IMR-90 (cell line): Measurements from ENCODE around the gene IL22RA1. TPM values are rescaled to one million over a fixed set of nuclear protein-coding genes. Genes with fewer than 3 reads are reported as not detected.

Experiments used
- ATAC-seq: fragments of 200-7000 bp; cut with Tn5 transposase; 2 replicates; pipeline ENCODE4 v1.9.1; 2020; ENCODE audit warnings: low read depth, mild to moderate bottlenecking, moderate library complexity
- BruUV-seq: library from RNA; stranded (reverse); fragments of 400-500 nt; replicated peaks from 2 replicates; lab custom pipeline; 2021; lab: Mats Ljungman, UMichigan
- CTCF ChIA-PET: fragments of 300-600 bp; formaldehyde crosslinking; extraction: SDS; loops from one replicate; lab custom pipeline; 2021; ENCODE audit warnings: antibody characterized with exemption; lab: Yijun Ruan, JAX
- POLR2A ChIA-PET: fragments of 300-600 bp; sonication (Branson Sonifier 250); formaldehyde crosslinking; loops from one replicate; lab custom pipeline; 2022; ENCODE audit warnings: antibody characterized with exemption; ENCODE audit not compliant: unreplicated experiment; lab: Charles Lee
- DNase-seq: peaks from one replicate; pipeline ENCODE4 v3.0.0; 2013
- H2AFZ ChIP-seq: replicated peaks from 2 replicates; pipeline ENCODE3; 2013; ENCODE audit warnings: low read length, mild to moderate bottlenecking; ENCODE audit not compliant: poor library complexity
- H2AK5ac ChIP-seq: 2 replicates; pipeline ENCODE4 v1.6.1; 2013; ENCODE audit warnings: low read depth, low read length, inconsistent platforms
- H2AK9ac ChIP-seq: replicated peaks from 2 replicates; pipeline ENCODE3; 2013; ENCODE audit warnings: mild to moderate bottlenecking, low read depth, low read length, moderate library complexity; ENCODE audit not compliant: poor library complexity
- H2BK120ac ChIP-seq: 2 replicates; pipeline ENCODE4 v1.6.1; 2013; ENCODE audit warnings: low read depth, low read length, inconsistent platforms
- H2BK15ac ChIP-seq: 3 replicates; pipeline ENCODE4 v1.6.1; 2013; ENCODE audit warnings: low read depth, low read length, inconsistent platforms
- H2BK20ac ChIP-seq: 2 replicates; pipeline ENCODE4 v1.6.1; 2013; ENCODE audit warnings: low read depth, mild to moderate bottlenecking, inconsistent platforms, low read length, moderate library complexity
- H2BK5ac ChIP-seq: 2 replicates; pipeline ENCODE4 v1.6.1; 2013; ENCODE audit warnings: mild to moderate bottlenecking, low read depth, low read length, inconsistent platforms; ENCODE audit not compliant: poor library complexity, severe bottlenecking
- H3K14ac ChIP-seq: replicated peaks from 2 replicates; pipeline ENCODE4 v1.6.1; 2013; ENCODE audit warnings: low read depth, low read length, inconsistent platforms
- H3K18ac ChIP-seq: 2 replicates; pipeline ENCODE4 v1.6.1; 2013; ENCODE audit warnings: low read depth, low read length, control low read depth
- H3K23ac ChIP-seq: 2 replicates; pipeline ENCODE4 v1.6.1; 2013; ENCODE audit warnings: low read depth, low read length, inconsistent platforms
- H3K27ac ChIP-seq: 2 replicates; pipeline ENCODE4 v1.5.1; 2013; ENCODE audit warnings: mild to moderate bottlenecking, control low read depth, low read length; ENCODE audit not compliant: insufficient read depth
- H3K27me3 ChIP-seq: 2 replicates; pipeline ENCODE4 v1.6.1; 2013; ENCODE audit warnings: low read length; ENCODE audit not compliant: control insufficient read depth, insufficient read depth
- H3K36me3 ChIP-seq: 2 replicates; pipeline ENCODE4 v1.6.1; 2013; ENCODE audit warnings: low read length, mixed read lengths; ENCODE audit not compliant: control insufficient read depth, insufficient read depth
- H3K4ac ChIP-seq: 2 replicates; pipeline ENCODE4 v1.6.1; 2013; ENCODE audit warnings: low read depth, low read length, inconsistent platforms
- H3K4me1 ChIP-seq: 2 replicates; pipeline ENCODE4 v1.6.1; 2013; ENCODE audit warnings: low read length, mixed read lengths; ENCODE audit not compliant: control insufficient read depth, insufficient read depth
- H3K4me2 ChIP-seq: 2 replicates; pipeline ENCODE4 v1.6.1; 2013; ENCODE audit warnings: low read depth, mild to moderate bottlenecking, control low read depth, low read length, moderate library complexity
- H3K4me3 ChIP-seq: 2 replicates; pipeline ENCODE4 v1.5.1; 2013; ENCODE audit warnings: low read depth, mild to moderate bottlenecking, control low read depth, low read length, moderate library complexity; ENCODE audit not compliant: insufficient read depth
- H3K56ac ChIP-seq: 2 replicates; pipeline ENCODE4 v1.6.1; 2013; ENCODE audit warnings: low read length, inconsistent platforms; ENCODE audit not compliant: insufficient read depth; ENCODE audit errors: extremely low read depth
- H3K79me1 ChIP-seq, 2 experiments: 2 replicates each; pipeline ENCODE4 v1.6.1; 2013; ENCODE audit warnings: low read length in 2 of 2, inconsistent platforms in 1 of 2, low read depth in 1 of 2
- H3K9ac ChIP-seq: 2 replicates; pipeline ENCODE4 v1.6.1; 2013; ENCODE audit warnings: low read depth, low read length, control low read depth
- H3K9me1 ChIP-seq: 2 replicates; pipeline ENCODE4 v1.6.1; 2013; ENCODE audit warnings: low read length, inconsistent platforms; ENCODE audit not compliant: insufficient read depth
- H3K9me3 ChIP-seq: 2 replicates; pipeline ENCODE4 v1.6.1; 2013; ENCODE audit warnings: low read length; ENCODE audit not compliant: control insufficient read depth, insufficient read depth
- H4K20me1 ChIP-seq: 2 replicates; pipeline ENCODE4 v1.6.1; 2013; ENCODE audit warnings: low read length, inconsistent platforms; ENCODE audit not compliant: insufficient read depth
- H4K5ac ChIP-seq: 2 replicates; pipeline ENCODE4 v1.6.1; 2013; ENCODE audit warnings: mild to moderate bottlenecking, low read depth, low read length, control low read depth
- H4K8ac ChIP-seq, 2 experiments: 2 replicates each; pipeline ENCODE4 v1.6.1; 2013; ENCODE audit warnings: low read depth in 2 of 2, low read length in 2 of 2, control low read depth in 1 of 2, inconsistent platforms in 1 of 2
- H4K91ac ChIP-seq: 2 replicates; pipeline ENCODE4 v1.6.1; 2013; ENCODE audit warnings: low read depth, low read length, inconsistent platforms; ENCODE audit not compliant: insufficient read depth
- BHLHE40 ChIP-seq: fragments of 150-350 bp; IDR thresholded peaks from 2 replicates; pipeline ENCODE4 v1.6.1; 2016; ENCODE audit warnings: mild to moderate bottlenecking, low read depth, low read length
- CEBPB ChIP-seq: IDR thresholded peaks from 2 replicates; pipeline ENCODE4 v1.6.1; 2012; ENCODE audit warnings: low read depth, low read length, improper control_type of control experiment
- CHD1 ChIP-seq: IDR thresholded peaks from 2 replicates; pipeline ENCODE4 v1.6.1; 2012; ENCODE audit warnings: low read depth, low read length, improper control_type of control experiment
- CTCF ChIP-seq: conservative IDR thresholded peaks from 2 replicates; pipeline ENCODE4 v1.5.1; 2012; ENCODE audit warnings: mild to moderate bottlenecking, low read depth, low read length, improper control_type of control experiment
- ELK1 ChIP-seq: fragments of 150-350 bp; IDR thresholded peaks from 2 replicates; pipeline ENCODE4 v1.6.1; 2016; ENCODE audit warnings: low read depth, mild to moderate bottlenecking, low read length, moderate library complexity, borderline replicate concordance
- FOS ChIP-seq: fragments of 150-350 bp; IDR thresholded peaks from 2 replicates; pipeline ENCODE4 v1.6.1; 2016; ENCODE audit warnings: low read depth, low read length
- MAFK ChIP-seq: IDR thresholded peaks from 2 replicates; pipeline ENCODE4 v1.6.1; 2012; ENCODE audit warnings: low read depth, low read length, improper control_type of control experiment
- MAZ ChIP-seq: IDR thresholded peaks from 2 replicates; pipeline ENCODE4 v1.6.1; 2012; ENCODE audit warnings: low read depth, mild to moderate bottlenecking, low read length, improper control_type of control experiment, moderate library complexity, borderline replicate concordance
- NFE2L2 ChIP-seq: fragments of 150-350 bp; IDR thresholded peaks from 2 replicates; pipeline ENCODE4 v1.6.1; 2016; ENCODE audit warnings: low read depth, mild to moderate bottlenecking, low read length
- POLR2A ChIP-seq: IDR thresholded peaks from 2 replicates; pipeline ENCODE4 v1.6.1; 2012; ENCODE audit warnings: mild to moderate bottlenecking, low read depth, low read length
- RAD21 ChIP-seq: IDR thresholded peaks from 2 replicates; pipeline ENCODE4 v1.6.1; 2012; ENCODE audit warnings: low read length, improper control_type of control experiment
- RCOR1 ChIP-seq: IDR thresholded peaks from 2 replicates; pipeline ENCODE4 v1.6.1; 2012; ENCODE audit warnings: mild to moderate bottlenecking, low read length, improper control_type of control experiment; ENCODE audit not compliant: insufficient replicate concordance
- RFX5 ChIP-seq: IDR thresholded peaks from 2 replicates; pipeline ENCODE4 v1.8.0; 2012; ENCODE audit warnings: low read depth, mild to moderate bottlenecking, low read length, moderate library complexity
- SMC3 ChIP-seq: fragments of 150-350 bp; IDR thresholded peaks from 2 replicates; pipeline ENCODE4 v1.6.1; 2016; ENCODE audit warnings: low read depth, mild to moderate bottlenecking, antibody characterized with exemption, low read length, moderate library complexity
- USF2 ChIP-seq: fragments of 150-350 bp; IDR thresholded peaks from 2 replicates; pipeline ENCODE4 v1.6.1; 2017; ENCODE audit warnings: mild to moderate bottlenecking, antibody characterized with exemption, low read length, low read depth
- WGBS, 2 experiments: methylation state at CpG; one replicate each; pipeline versions ENCODE4 v1.1.5 to v1.1.7; 2013; ENCODE audit warnings: missing lambda C conversion rate in 2 of 2; ENCODE audit not compliant: insufficient read length in 1 of 2; ENCODE audit errors: extremely low coverage in 2 of 2; 5-methylcytosine and 5-hydroxymethylcytosine counted together
- dilution Hi-C: fragments of 300-500 bp; cut with HindIII; formaldehyde crosslinking; loops from one replicate; pipeline ENCODE4 v1.14.3; 2018; ENCODE audit warnings: low sequenced_read_pairs; ENCODE audit not compliant: unreplicated experiment
- in situ Hi-C: fragments of 300-500 bp; cut with MboI; formaldehyde crosslinking; loops from 3 replicates; pipeline ENCODE4 v1.14.3; 2019; ENCODE audit warnings: low sequenced_read_pairs, inconsistent platforms, mixed read lengths
- intact Hi-C: fragments of 100-400 bp; cut with micrococcal nuclease; formaldehyde crosslinking; loops from 2 replicates; pipeline ENCODE4 v1.10.0; 2022
- polyA plus RNA-seq, 3 experiments: library from polyadenylated mRNA; depleted of rRNA; stranded (reverse); fragments of >200 nt; gene quantifications; 2 replicates each; pipeline ENCODE4 v1.2.3, GENCODE V29; 2012; ENCODE audit warnings: low replicate concordance in 1 of 3
- total RNA-seq: library from RNA; depleted of rRNA; stranded (reverse); fragments of >200 nt; gene quantifications from 2 replicates; pipeline ENCODE4 v1.2.3, GENCODE V29; 2012

The IL22RA1 gene
- total and polyA plus RNA-seq, 2 of the 4 experiments (the other 2 are of a cell fraction), result not detected

GRCh38 chr1:24105368-24106160 is 37.4 kb downstream of the IL22RA1 start:
- no peak overlapping the region for H2BK5ac ChIP-seq
- ChIA-PET POLR2A (no interaction called here), CTCF (interaction anchor here (0.7 kb wide), 1 partner anchor 1064 kb away, joined by 4 read pairs; no protein-coding TSS in a partner anchor)
- no peak overlapping the region for H3K9ac ChIP-seq
- dilution Hi-C loops, result no loop called here
- H3K27ac ChIP-seq, result no peak overlapping the region
- H2BK20ac ChIP-seq, result no peak overlapping the region
- no peak overlapping the region for H2BK120ac ChIP-seq
- no peaks in the 10 kb centered on the region for H3K9me1 ChIP-seq
- peak overlapping the region; percentile 8 for H2AFZ ChIP-seq
- intact Hi-C loops, result no loop called here
- H4K5ac ChIP-seq, result no peak overlapping the region
- H4K20me1 ChIP-seq, result no peaks in the 10 kb centered on the region
- H4K8ac ChIP-seq, result no peak overlapping the region
- H3K79me1 ChIP-seq, result no peaks in the 10 kb centered on the region
- no peak overlapping the region for H3K4me3 ChIP-seq
- no peaks in the 10 kb centered on the region for H3K9me3 ChIP-seq
- H3K4me2 ChIP-seq, result no peak overlapping the region
- no peak for DNase-seq
- H3K36me3 ChIP-seq, result no peaks in the 10 kb centered on the region
- H3K23ac ChIP-seq, result no peak overlapping the region
- H4K91ac ChIP-seq, result no peak overlapping the region
- peaks cover 19% of the 10 kb centered on the region; the same call in 1 of the 2 replicates for H3K27me3 ChIP-seq
- in situ Hi-C loops, result no loop called here
- H3K18ac ChIP-seq, result no peak overlapping the region
- 55% methylated on average over 4 of the region's 19 CpGs; no CpG with 5 or more reads in 1 of the 2 experiments for WGBS, 2 experiments
- peaks cover 3% of the 10 kb centered on the region; the same call in 1 of the 2 replicates for H3K4me1 ChIP-seq
- ATAC-seq, result no peak
- H2AK5ac ChIP-seq, result no peak overlapping the region
- H3K56ac ChIP-seq, result no peak overlapping the region
- no peak overlapping the region for H3K14ac ChIP-seq
- no peak overlapping the region for H2BK15ac ChIP-seq
- BruUV-seq, result no TSS peak
- H3K4ac ChIP-seq, result no peak overlapping the region
- no peak overlapping the region for H2AK9ac ChIP-seq
- no peak for TF ChIP-seq POLR2A
- TF ChIP-seq ELK1, result no peak
- no peak for TF ChIP-seq SMC3
- TF ChIP-seq FOS, result no peak
- TF ChIP-seq MAFK, result no peak
- TF ChIP-seq CHD1, result no peak
- no peak for TF ChIP-seq RFX5
- TF ChIP-seq RCOR1, result no peak
- TF ChIP-seq MAZ, result no peak
- TF ChIP-seq BHLHE40, result no peak
- no peak for TF ChIP-seq RAD21
- TF ChIP-seq USF2, result no peak
- TF ChIP-seq CTCF, result no peak
- no peak for TF ChIP-seq NFE2L2
- TF ChIP-seq CEBPB, result no peak
